ENCODE results near the gene COMMD6. TPM values are rescaled to one million over a fixed set of nuclear protein-coding genes. Genes with fewer than 3 reads are reported as not detected.

COMMD6 gene
- total and polyA plus RNA-seq, 2 of the 13 experiments (the other 11 are each of a cell fraction or from before 2014, with no cell fraction given): 97.0 to 164 TPM

GRCh38 chr13:75581874-75582640 lies 44.4 kb upstream of the COMMD6 start:
- Histone ChIP-seq H3K9ac (ENCODE audit: insufficient read depth, low read depth, low read length) (no peak overlapping the region), H4K20me1 (ENCODE audit: insufficient read depth, low read length) (no peaks in the 10 kb centered on the region), H3K4me3 (replicated peaks in 1 of 3; ENCODE audit: insufficient read depth in 1 of 3, low read depth in 2 of 3, low read length in 3 of 3) (no peak overlapping the region), H2AFZ (ENCODE audit: low read length) (no peak overlapping the region), H3K79me2 (ENCODE audit: insufficient read depth, low read length) (no peaks in the 10 kb centered on the region), H3K27me3 (ENCODE audit: control insufficient read depth in 1 of 2, insufficient read depth in 2 of 2, low read length in 2 of 2) (no peaks in the 10 kb centered on the region), H3K4me1 (ENCODE audit: insufficient read depth, low read length) (no peaks in the 10 kb centered on the region), H3K36me3 (replicated peaks in 1 of 2; ENCODE audit: control insufficient read depth in 1 of 2, insufficient read depth in 2 of 2, low read length in 2 of 2) (peaks cover 0 to 5% of the 10 kb centered on the region in 2 experiments; a peak in 1 of 5 replicates), H3K9me3 (ENCODE audit: low read length) (no peaks in the 10 kb centered on the region), H3K27ac (ENCODE audit: extremely low read length, insufficient read depth, low read length) (no peak overlapping the region), H3K4me2 (ENCODE audit: low read depth, low read length) (no peak overlapping the region)
- no TSS peak for BruUV-seq (replicated peaks)
- FAIRE-seq: no peak
- in situ Hi-C loops (cut with HindIII; ENCODE audit: extremely low pct_ligation_motif_present, low pct_unique_long_range_greater_than_20kb) (no loop called here), intact Hi-C loops (cut with micrococcal nuclease; ENCODE audit: unreplicated experiment) (no loop called here)
- CTCF ChIA-PET (ENCODE audit: low intra/inter-chr PET ratio, low total read pairs): no interaction called here
- 98% methylated on average over 2 of the region's 2 CpGs for WGBS (ENCODE audit: low lambda C conversion rate)
- no peak for DNase-seq (ENCODE audit: low spot score)
- ATAC-seq: no peak
- TF ChIP-seq ZNF468 (CRISPR knock-in tag; IDR thresholded peaks at IDR 0.05) (no peak), ZNF253 (CRISPR knock-in tag; IDR thresholded peaks at IDR 0.05; ENCODE audit: borderline replicate concordance) (no peak), TARDBP (CRISPR knock-in tag; IDR thresholded peaks at IDR 0.05) (no peak), EEA1 (CRISPR knock-in tag; IDR thresholded peaks at IDR 0.05; ENCODE audit: borderline replicate concordance) (no peak), POLR2AphosphoS5 (IDR thresholded peaks at IDR 0.05; ENCODE audit: low read depth, low read length) (no peak), ZSCAN31 (CRISPR knock-in tag; IDR thresholded peaks at IDR 0.05; ENCODE audit: low read depth) (no peak), RARA (CRISPR knock-in tag; IDR thresholded peaks at IDR 0.05) (no peak), NFKB2 (CRISPR knock-in tag; IDR thresholded peaks at IDR 0.05; ENCODE audit: borderline replicate concordance) (no peak)
- TF ChIP-seq, protein P1, sequence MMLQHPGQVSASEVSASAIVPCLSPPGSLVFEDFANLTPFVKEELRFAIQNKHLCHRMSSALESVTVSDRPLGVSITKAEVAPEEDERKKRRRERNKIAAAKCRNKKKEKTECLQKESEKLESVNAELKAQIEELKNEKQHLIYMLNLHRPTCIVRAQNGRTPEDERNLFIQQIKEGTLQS (CRISPR knock-in tag; IDR thresholded peaks at IDR 0.05): no peak
- POLR2A ChIA-PET: no interaction called here

Measured in HepG2 (cell line).